Fibroblast of the aortic adventitia (primary cell): ENCODE data around the gene PTTG1IP. TPM values are rescaled to one million over a fixed set of nuclear protein-coding genes. Genes with fewer than 3 reads are reported as not detected.

Source experiments
- DNase-seq: peaks from one replicate; pipeline ENCODE4 v3.0.0-alpha.2; 2010; ENCODE audit warnings: low read depth
- H3K4me3 ChIP-seq: 2 replicates; pipeline ENCODE4 v1.5.1; 2011; ENCODE audit warnings: low read depth, mild to moderate bottlenecking, control low read depth, low read length, moderate library complexity
- total RNA-seq: library from RNA; depleted of rRNA; stranded (reverse); fragments of >200 nt; gene quantifications from 2 replicates; pipeline ENCODE4 v1.2.3, GENCODE V29; 2012; ENCODE audit warnings: low replicate concordance
- TF ChIP-seq, protein P1 (sequence below): IDR thresholded peaks from 2 replicates; pipeline ENCODE4 v1.5.1; 2011; ENCODE audit warnings: mild to moderate bottlenecking, low read length, control low read depth, inconsistent platforms; ENCODE audit not compliant: insufficient read depth

The PTTG1IP gene
- total RNA-seq, 1 donor, result 226 TPM

DNA sequence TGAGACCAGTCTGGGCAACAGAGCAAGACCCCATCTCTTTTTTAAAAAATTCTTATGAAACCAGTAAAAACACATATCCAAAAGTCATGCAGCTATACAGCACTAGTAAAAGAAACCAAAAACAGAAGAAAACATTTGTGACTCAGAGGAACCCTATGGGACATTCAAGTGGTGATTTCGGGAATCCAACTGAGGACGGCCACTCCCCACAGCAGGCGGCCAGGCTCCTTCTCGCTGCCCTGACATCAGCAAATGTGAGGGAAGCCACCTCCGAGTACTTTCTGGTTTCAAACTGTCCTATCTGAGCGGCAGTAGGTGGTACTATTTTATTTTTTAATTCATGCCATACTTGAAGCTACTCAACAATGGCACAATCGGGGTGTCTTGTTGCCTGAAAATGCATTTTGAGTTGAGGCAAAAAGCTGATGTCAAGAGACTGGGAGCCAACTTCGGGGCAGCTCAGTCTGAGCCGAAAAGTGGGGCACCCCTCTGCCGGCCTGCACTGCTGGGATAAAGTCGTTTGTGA, 58.9 kb downstream of the PTTG1IP start:
- H3K4me3 ChIP-seq, result no peak overlapping the region
- TF ChIP-seq, protein P1, sequence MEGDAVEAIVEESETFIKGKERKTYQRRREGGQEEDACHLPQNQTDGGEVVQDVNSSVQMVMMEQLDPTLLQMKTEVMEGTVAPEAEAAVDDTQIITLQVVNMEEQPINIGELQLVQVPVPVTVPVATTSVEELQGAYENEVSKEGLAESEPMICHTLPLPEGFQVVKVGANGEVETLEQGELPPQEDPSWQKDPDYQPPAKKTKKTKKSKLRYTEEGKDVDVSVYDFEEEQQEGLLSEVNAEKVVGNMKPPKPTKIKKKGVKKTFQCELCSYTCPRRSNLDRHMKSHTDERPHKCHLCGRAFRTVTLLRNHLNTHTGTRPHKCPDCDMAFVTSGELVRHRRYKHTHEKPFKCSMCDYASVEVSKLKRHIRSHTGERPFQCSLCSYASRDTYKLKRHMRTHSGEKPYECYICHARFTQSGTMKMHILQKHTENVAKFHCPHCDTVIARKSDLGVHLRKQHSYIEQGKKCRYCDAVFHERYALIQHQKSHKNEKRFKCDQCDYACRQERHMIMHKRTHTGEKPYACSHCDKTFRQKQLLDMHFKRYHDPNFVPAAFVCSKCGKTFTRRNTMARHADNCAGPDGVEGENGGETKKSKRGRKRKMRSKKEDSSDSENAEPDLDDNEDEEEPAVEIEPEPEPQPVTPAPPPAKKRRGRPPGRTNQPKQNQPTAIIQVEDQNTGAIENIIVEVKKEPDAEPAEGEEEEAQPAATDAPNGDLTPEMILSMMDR, result no peak
- DNase-seq, result peak; percentile 22

DNA sequence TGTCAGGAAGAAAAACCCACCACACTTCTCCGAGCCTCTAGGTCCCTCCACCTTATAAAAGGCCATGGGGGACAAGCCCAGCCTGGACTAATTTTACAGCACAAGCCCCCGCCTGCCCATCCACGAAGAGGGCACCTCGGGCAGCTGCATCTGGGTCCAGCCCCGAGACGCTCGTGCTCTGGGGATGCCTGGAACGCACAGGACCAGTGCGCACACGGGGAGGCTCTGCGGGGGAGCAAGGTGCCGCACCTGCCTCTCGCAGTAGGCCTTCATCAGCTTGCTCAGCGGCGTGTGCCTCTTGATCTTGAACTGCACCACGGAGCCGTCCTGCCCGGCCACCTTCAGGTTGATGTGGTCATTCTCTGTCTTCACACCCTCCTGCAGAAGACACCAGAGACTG, 59.8 kb downstream of the PTTG1IP start:
- H3K4me3 ChIP-seq, result no peak overlapping the region
- TF ChIP-seq, protein P1, result no peak
- DNase-seq, result no peak

DNA sequence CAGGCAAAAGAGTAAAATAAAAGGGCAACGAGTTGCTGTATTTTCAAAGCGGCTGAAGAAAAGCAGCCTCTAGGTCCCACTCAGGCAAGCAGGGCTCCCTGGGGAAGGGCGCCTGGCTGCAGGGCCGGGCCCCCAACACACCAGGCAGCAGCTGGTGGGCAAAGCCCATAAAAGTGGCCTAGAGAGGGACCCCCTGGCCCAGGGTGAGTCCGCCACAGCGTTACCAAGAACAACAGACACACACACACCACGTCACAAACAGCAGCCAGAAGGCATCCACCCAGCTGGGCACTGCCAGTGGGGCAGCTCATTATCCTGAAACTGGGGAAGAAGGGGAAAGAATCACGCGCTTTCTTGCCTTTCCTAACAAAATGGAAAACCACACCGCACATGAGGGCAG, 60.3 kb downstream of the PTTG1IP start:
- H3K4me3 ChIP-seq, result no peak overlapping the region

DNA sequence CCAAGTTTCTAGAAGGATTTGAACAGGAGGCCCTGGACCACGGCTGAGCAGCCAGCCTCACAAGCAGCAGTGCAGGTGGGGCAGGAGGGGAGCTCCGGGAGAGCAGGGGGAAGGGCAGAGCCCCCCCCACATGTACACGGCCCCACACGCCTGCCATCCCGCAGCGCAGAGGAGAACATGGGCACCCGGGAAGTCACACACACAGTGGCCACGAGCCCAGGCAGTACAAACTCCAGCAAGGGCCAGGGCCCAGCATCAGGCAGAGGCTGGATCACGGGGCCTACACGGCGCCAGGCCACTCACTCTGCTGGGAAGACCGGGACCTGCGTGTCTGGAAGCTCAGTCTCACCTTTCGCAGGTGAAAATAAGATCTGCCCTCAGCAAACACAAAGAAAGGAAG, 60.9 kb downstream of the PTTG1IP start:
- no peak overlapping the region for H3K4me3 ChIP-seq
- TF ChIP-seq, protein P1, result no peak
- no peak for DNase-seq

More for the DNA sequence above, 60.3 kb downstream of the PTTG1IP start:
- DNase-seq, result no peak
- TF ChIP-seq, protein P1, result no peak

DNA sequence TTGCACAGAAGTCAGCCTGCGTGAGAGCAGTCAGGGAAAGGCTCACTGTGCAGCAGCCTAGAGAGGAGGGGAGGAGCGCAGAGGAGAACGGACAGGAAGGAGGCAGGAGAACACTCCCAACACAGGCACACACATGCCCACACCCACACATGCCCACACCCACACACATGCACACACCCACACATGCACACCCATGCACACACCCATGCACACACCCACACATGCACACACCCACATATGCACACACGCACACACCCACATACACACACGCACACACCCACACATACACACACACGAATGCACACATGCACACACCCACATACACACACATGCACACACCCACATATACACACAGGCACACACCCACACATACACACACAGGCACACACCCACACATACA, 62.7 kb downstream of the PTTG1IP start:
- TF ChIP-seq, protein P1, result no peak
- DNase-seq, result no peak
- no peak overlapping the region for H3K4me3 ChIP-seq

DNA sequence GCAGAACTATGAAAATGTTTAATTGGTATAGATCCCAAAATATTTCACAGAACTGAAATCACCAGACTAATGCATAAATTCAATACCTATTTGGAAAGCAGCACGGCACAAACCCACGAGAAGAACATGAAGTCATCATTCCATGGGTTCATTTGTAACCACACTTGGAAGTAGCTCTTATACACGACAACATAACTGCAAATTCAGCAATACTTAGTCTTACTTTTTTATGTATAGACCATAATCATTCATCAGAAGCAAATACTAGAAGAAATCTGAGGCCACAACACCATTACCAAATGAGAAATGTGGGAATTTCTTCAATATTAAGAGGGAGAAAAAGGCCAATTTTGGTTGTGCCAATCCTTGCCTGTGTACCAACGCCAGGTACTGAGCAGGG, 67.6 kb downstream of the PTTG1IP start:
- DNase-seq, result no peak
- TF ChIP-seq, protein P1, result no peak
- no peak overlapping the region for H3K4me3 ChIP-seq

DNA sequence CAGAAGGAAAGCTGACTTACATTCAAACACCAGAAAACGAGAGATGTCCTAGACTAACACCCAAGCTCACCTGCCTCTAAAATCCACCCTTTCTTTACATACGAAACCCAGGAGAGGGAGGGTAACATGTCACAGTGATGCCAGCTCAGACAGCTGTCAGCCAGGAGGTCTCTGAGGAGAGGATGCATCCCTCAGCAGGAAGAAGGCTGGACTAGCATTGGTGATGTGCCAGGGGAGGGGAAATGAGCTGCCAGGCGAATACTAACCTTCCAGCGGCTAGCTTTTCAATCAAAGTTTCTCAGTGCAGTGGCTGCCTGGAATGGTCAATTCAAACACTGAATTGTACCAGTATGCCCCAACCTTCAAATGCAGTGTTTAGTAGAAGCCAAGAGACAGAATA, 68.3 kb downstream of the PTTG1IP start:
- no peak overlapping the region for H3K4me3 ChIP-seq
- TF ChIP-seq, protein P1, result no peak
- DNase-seq, result no peak
